HT1080 (cell line): ENCODE data around the gene RASGRP4. TPM values are rescaled to one million over a fixed set of nuclear protein-coding genes. Genes with fewer than 3 reads are reported as not detected.
"Not testable (repeated sequence)": the region's sequence is repeated elsewhere in the genome, so short reads cannot be mapped to it uniquely, and the experiment has no call there.

Experiments
- DNase-seq: peaks from one replicate; pipeline ENCODE4 v3.0.0-alpha.2; 2015; ENCODE audit warnings: low read depth
- total RNA-seq: library from RNA; depleted of rRNA; stranded (reverse); fragments of >200 nt; shearing (Covaris generic); gene quantifications from 2 replicates; pipeline ENCODE4 v1.2.3, GENCODE V29; 2014

The RASGRP4 gene
- total RNA-seq, 1 experiment from 2014 or later: not detected

GRCh38 chr19:38449518-38449917, 23.5 kb upstream of the RASGRP4 start:
- no peak for DNase-seq

- DNase-seq: no peak
These were observed 22.2 kb upstream of the RASGRP4 start for GRCh38 chr19:38448225-38448624.

GRCh38 chr19:38445362-38445761, 19.3 kb upstream of the RASGRP4 start:
- DNase-seq: no peak

GRCh38 chr19:38444026-38444425, 18.0 kb upstream of the RASGRP4 start:
- DNase-seq: no peak

- DNase-seq: no peak
These were observed 17.5 kb upstream of the RASGRP4 start for GRCh38 chr19:38443458-38443999.

- DNase-seq: no peak
These were observed 16.7 kb upstream of the RASGRP4 start for GRCh38 chr19:38442736-38443135.

GRCh38 chr19:38441657-38442348, 15.8 kb upstream of the RASGRP4 start:
- peak; percentile 17 for DNase-seq

GRCh38 chr19:38440592-38440991, 14.6 kb upstream of the RASGRP4 start:
- no peak for DNase-seq

GRCh38 chr19:38437917-38438316, 11.9 kb upstream of the RASGRP4 start:
- DNase-seq: no peak

GRCh38 chr19:38437295-38437694, 11.3 kb upstream of the RASGRP4 start:
- DNase-seq: no peak

- DNase-seq: no peak
These were observed 8.6 kb upstream of the RASGRP4 start for GRCh38 chr19:38434549-38435051.

- no peak for DNase-seq
These were observed 7.3 kb upstream of the RASGRP4 start, which contains the start of gene RYR1 for GRCh38 chr19:38433268-38433733. RYR1 (plus strand) TSS chr19:38433691; CDS start chr19:38433830, 139 bp downstream.

- no peak for DNase-seq
These were observed 4.9 kb upstream of the RASGRP4 start for GRCh38 chr19:38430931-38431330.

- no peak for DNase-seq
These were observed 3.8 kb upstream of the RASGRP4 start for GRCh38 chr19:38429811-38430156.

- no peak for DNase-seq
These were observed 3.2 kb upstream of the RASGRP4 start for GRCh38 chr19:38429055-38429810.

GRCh38 chr19:38427035-38427677, 1.1 kb upstream of the RASGRP4 start:
- not testable (repeated sequence) for DNase-seq

- no peak for DNase-seq
These were observed 703 bp downstream of the RASGRP4 start for GRCh38 chr19:38425222-38425809.

- no peak for DNase-seq
These were observed 1.7 kb downstream of the RASGRP4 start for GRCh38 chr19:38424272-38424671.

GRCh38 chr19:38422438-38422837, 3.6 kb downstream of the RASGRP4 start:
- no peak for DNase-seq

GRCh38 chr19:38421856-38422255, 4.2 kb downstream of the RASGRP4 start:
- DNase-seq: no peak

- DNase-seq: no peak
These were observed 5.1 kb downstream of the RASGRP4 start for GRCh38 chr19:38420935-38421334.
